ENCODE data around the gene GFOD2.

The GFOD2 gene

DNA sequence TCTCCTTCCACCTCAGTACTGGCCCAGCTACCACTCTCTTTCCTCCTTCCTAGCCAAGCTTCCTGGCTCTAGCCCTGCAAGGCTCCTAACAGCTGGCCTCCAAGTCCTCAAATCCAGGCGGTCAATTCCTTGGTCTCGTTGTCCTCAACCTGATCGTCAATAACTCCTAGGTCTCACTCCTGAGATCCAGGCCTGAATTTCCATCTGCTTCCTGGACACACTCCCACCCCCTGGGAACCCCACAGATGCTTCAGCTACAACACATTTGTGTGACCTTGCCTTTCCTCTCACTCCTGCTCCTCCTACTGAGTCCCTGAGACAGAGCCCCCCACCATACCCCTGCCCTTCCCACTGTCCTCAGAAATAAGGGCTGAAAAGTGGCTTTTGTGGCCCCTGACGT lies 54.9 kb downstream of the GFOD2 start:
- H3K27ac ChIP-seq, result no peak overlapping the region
- TF ChIP-seq, protein P1, sequence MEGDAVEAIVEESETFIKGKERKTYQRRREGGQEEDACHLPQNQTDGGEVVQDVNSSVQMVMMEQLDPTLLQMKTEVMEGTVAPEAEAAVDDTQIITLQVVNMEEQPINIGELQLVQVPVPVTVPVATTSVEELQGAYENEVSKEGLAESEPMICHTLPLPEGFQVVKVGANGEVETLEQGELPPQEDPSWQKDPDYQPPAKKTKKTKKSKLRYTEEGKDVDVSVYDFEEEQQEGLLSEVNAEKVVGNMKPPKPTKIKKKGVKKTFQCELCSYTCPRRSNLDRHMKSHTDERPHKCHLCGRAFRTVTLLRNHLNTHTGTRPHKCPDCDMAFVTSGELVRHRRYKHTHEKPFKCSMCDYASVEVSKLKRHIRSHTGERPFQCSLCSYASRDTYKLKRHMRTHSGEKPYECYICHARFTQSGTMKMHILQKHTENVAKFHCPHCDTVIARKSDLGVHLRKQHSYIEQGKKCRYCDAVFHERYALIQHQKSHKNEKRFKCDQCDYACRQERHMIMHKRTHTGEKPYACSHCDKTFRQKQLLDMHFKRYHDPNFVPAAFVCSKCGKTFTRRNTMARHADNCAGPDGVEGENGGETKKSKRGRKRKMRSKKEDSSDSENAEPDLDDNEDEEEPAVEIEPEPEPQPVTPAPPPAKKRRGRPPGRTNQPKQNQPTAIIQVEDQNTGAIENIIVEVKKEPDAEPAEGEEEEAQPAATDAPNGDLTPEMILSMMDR (conservative IDR thresholded peaks at IDR 0.05; ENCODE audit: low read depth, low read length), result no peak
- H3K79me2 ChIP-seq (ENCODE audit: insufficient read depth, low read depth), result no peaks in the 10 kb centered on the region; the same call in 1 of the 2 replicates
- no peaks in the 10 kb centered on the region for H3K36me3 ChIP-seq (ENCODE audit: insufficient read depth)
- H3K4me2 ChIP-seq, result no peak overlapping the region
- no peaks in the 10 kb centered on the region for H3K27me3 ChIP-seq (ENCODE audit: insufficient read depth, low read depth)
- no peak overlapping the region for H3K9ac ChIP-seq
- H2AFZ ChIP-seq (ENCODE audit: low read depth), result no peak overlapping the region
- no peak overlapping the region for H3K4me3 ChIP-seq (IDR thresholded peaks at IDR 0.05; ENCODE audit: insufficient read depth, low read depth, low read length)
- H4K20me1 ChIP-seq (ENCODE audit: insufficient read depth), result no peaks in the 10 kb centered on the region
- peaks cover 30% of the 10 kb centered on the region for H3K4me1 ChIP-seq (ENCODE audit: low read depth, poor library complexity, severe bottlenecking)

GRCh38 chr16:67663877-67664222 lies 55.3 kb downstream of the GFOD2 start:
- Histone ChIP-seq H3K4me2 (no peak overlapping the region), H3K27ac (no peak overlapping the region), H3K4me3 (IDR thresholded peaks at IDR 0.05; ENCODE audit: insufficient read depth, low read depth, low read length) (no peak overlapping the region), H3K9ac (no peak overlapping the region), H3K4me1 (ENCODE audit: low read depth, poor library complexity, severe bottlenecking) (peaks cover 31% of the 10 kb centered on the region), H3K27me3 (ENCODE audit: insufficient read depth, low read depth) (no peaks in the 10 kb centered on the region), H2AFZ (ENCODE audit: low read depth) (no peak overlapping the region), H3K79me2 (ENCODE audit: insufficient read depth, low read depth) (no peaks in the 10 kb centered on the region; the same call in 1 of the 2 replicates), H4K20me1 (ENCODE audit: insufficient read depth) (no peaks in the 10 kb centered on the region), H3K36me3 (ENCODE audit: insufficient read depth) (no peaks in the 10 kb centered on the region)
- TF ChIP-seq, protein P1 (conservative IDR thresholded peaks at IDR 0.05; ENCODE audit: low read depth, low read length), result no peak

- TF ChIP-seq, protein P1 (conservative IDR thresholded peaks at IDR 0.05; ENCODE audit: low read depth, low read length), result peak; percentile 59; the same call in 1 of the 2 replicates
- Histone ChIP-seq H3K9ac (no peak overlapping the region), H4K20me1 (ENCODE audit: insufficient read depth) (no peaks in the 10 kb centered on the region), H3K4me1 (ENCODE audit: low read depth, poor library complexity, severe bottlenecking) (peaks cover 30% of the 10 kb centered on the region), H3K4me3 (IDR thresholded peaks at IDR 0.05; ENCODE audit: insufficient read depth, low read depth, low read length) (no peak overlapping the region), H3K36me3 (ENCODE audit: insufficient read depth) (no peaks in the 10 kb centered on the region), H3K79me2 (ENCODE audit: insufficient read depth, low read depth) (no peaks in the 10 kb centered on the region; the same call in 1 of the 2 replicates), H3K27ac (no peak overlapping the region), H3K27me3 (ENCODE audit: insufficient read depth, low read depth) (no peaks in the 10 kb centered on the region), H3K4me2 (no peak overlapping the region), H2AFZ (ENCODE audit: low read depth) (no peak overlapping the region)
Observed at GRCh38 chr16:67663151-67663876, 55.8 kb downstream of the GFOD2 start.

- TF ChIP-seq, protein P1 (conservative IDR thresholded peaks at IDR 0.05; ENCODE audit: low read depth, low read length), result no peak
- H3K4me1 ChIP-seq (ENCODE audit: low read depth, poor library complexity, severe bottlenecking), result peaks cover 25% of the 10 kb centered on the region
- no peak overlapping the region for H3K4me3 ChIP-seq (IDR thresholded peaks at IDR 0.05; ENCODE audit: insufficient read depth, low read depth, low read length)
- no peaks in the 10 kb centered on the region for H3K36me3 ChIP-seq (ENCODE audit: insufficient read depth)
- H3K27ac ChIP-seq, result no peak overlapping the region
- no peaks in the 10 kb centered on the region for H4K20me1 ChIP-seq (ENCODE audit: insufficient read depth)
- H3K4me2 ChIP-seq, result no peak overlapping the region
- no peak overlapping the region for H3K9ac ChIP-seq
- no peak overlapping the region for H2AFZ ChIP-seq (ENCODE audit: low read depth)
- H3K27me3 ChIP-seq (ENCODE audit: insufficient read depth, low read depth), result no peaks in the 10 kb centered on the region
- H3K79me2 ChIP-seq (ENCODE audit: insufficient read depth, low read depth), result no peaks in the 10 kb centered on the region; the same call in 1 of the 2 replicates
Observed at GRCh38 chr16:67662653-67663010, 56.5 kb downstream of the GFOD2 start.

All from KMS-11 (cell line).